Ascending aorta (tissue), 2 donors: ENCODE measurements around the gene RPA1. TPM values are rescaled to one million over a fixed set of nuclear protein-coding genes. Genes with fewer than 3 reads are reported as not detected.
A peak's percentile ranks its signal among the peaks of the same experiment; 100 is the strongest.

Experiments
- DNase-seq, 2 donors: peaks; one replicate each; pipeline ENCODE4 v3.0.0-alpha.2; 2019; ENCODE audit warnings: low spot score in 2 of 2
- H3K27ac ChIP-seq, 2 donors: fragments of 200-600 bp; sonication (generic); one replicate each; pipeline ENCODE4 v1.5.1; 2016 to 2017; ENCODE audit warnings: mild to moderate bottlenecking in 1 of 2
- H3K27me3 ChIP-seq: fragments of 200-600 bp; sonication (generic); one replicate; pipeline ENCODE4 v1.5.1; 2017
- H3K36me3 ChIP-seq, 2 donors: fragments of 200-600 bp; sonication (generic); one replicate each; pipeline ENCODE4 v1.5.1; 2016
- H3K4me1 ChIP-seq, 2 donors: fragments of 200-600 bp; sonication (generic); one replicate each; pipeline ENCODE4 v1.5.1; 2016 to 2017; ENCODE audit warnings: mild to moderate bottlenecking in 1 of 2
- H3K4me3 ChIP-seq, 2 donors: fragments of 200-600 bp; sonication (generic); one replicate each; pipeline ENCODE4 v1.5.1; 2016 to 2017; ENCODE audit warnings: mild to moderate bottlenecking in 1 of 2
- H3K9me3 ChIP-seq, 2 donors: fragments of 200-600 bp; sonication (generic); one replicate each; pipeline ENCODE4 v1.5.1; 2016
- intact Hi-C: fragments of 100-400 bp; cut with DNase I; formaldehyde crosslinking; loops from one replicate; pipeline ENCODE4 v1.15.1; 2023
- total RNA-seq: library from RNA; depleted of rRNA; stranded (reverse); fragments of >200 nt; gene quantifications from one replicate; pipeline ENCODE4 v1.1.0, GENCODE V29; 2016
- TF ChIP-seq, protein P1 (sequence below), 3 experiments: fragments of 200-600 bp in 2 of 3; fragments of 450-650 bp in 1 of 3; sonication (generic) in 2 of 3; IDR thresholded peaks; one replicate each; pipeline ENCODE4 v1.5.1; 2016 to 2019; ENCODE audit warnings: antibody characterized with exemption in 3 of 3, mild to moderate bottlenecking in 1 of 3, moderate library complexity in 1 of 3

RPA1 gene
- total RNA-seq, 1 donor from 2014 or later = 34.0 TPM

DNA sequence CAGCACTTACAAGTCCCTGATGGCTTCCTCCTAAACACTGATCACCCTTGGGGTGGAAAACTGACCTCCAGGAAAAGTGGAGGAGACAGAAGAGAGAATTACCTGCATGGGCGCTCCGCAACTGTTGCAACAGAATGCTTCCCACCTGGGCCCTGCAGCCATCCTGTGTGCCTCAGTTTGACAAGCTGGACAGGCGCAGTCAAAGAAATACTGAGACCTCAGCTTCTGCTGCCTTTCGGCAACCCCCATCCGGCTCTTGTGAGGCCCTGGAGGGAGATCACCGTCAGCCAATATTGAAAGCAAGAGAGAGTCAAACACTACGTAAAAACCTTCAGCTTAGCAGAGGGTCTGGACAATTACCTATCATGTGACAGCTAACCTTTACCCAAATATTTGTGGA, 43.1 kb upstream of the RPA1 start:
- H3K27me3 ChIP-seq = no peaks in the 10 kb centered on the region
- no peaks in the 10 kb centered on the region for H3K36me3 ChIP-seq
- H3K4me3 ChIP-seq = no peak overlapping the region
- peak overlapping the region; percentile 87 to 93 for H3K27ac ChIP-seq
- TF ChIP-seq, protein P1, sequence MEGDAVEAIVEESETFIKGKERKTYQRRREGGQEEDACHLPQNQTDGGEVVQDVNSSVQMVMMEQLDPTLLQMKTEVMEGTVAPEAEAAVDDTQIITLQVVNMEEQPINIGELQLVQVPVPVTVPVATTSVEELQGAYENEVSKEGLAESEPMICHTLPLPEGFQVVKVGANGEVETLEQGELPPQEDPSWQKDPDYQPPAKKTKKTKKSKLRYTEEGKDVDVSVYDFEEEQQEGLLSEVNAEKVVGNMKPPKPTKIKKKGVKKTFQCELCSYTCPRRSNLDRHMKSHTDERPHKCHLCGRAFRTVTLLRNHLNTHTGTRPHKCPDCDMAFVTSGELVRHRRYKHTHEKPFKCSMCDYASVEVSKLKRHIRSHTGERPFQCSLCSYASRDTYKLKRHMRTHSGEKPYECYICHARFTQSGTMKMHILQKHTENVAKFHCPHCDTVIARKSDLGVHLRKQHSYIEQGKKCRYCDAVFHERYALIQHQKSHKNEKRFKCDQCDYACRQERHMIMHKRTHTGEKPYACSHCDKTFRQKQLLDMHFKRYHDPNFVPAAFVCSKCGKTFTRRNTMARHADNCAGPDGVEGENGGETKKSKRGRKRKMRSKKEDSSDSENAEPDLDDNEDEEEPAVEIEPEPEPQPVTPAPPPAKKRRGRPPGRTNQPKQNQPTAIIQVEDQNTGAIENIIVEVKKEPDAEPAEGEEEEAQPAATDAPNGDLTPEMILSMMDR (IDR thresholded peaks at IDR 0.05) = no peak
- no peaks in the 10 kb centered on the region for H3K9me3 ChIP-seq
- intact Hi-C loops = loop anchor here (10.0 kb wide), 1 partner anchor 212 kb away; no protein-coding TSS in a partner anchor
- DNase-seq = no peak
- peaks cover 4 to 34% of the 10 kb centered on the region in 2 donors for H3K4me1 ChIP-seq

GRCh38 chr17:1787301-1787902, 42.4 kb upstream of the RPA1 start:
- H3K27me3 ChIP-seq = no peaks in the 10 kb centered on the region
- no peaks in the 10 kb centered on the region for H3K36me3 ChIP-seq
- TF ChIP-seq, protein P1 (IDR thresholded peaks at IDR 0.05) = no peak
- H3K4me1 ChIP-seq = peaks cover 4 to 28% of the 10 kb centered on the region in 2 donors
- intact Hi-C loops = loop anchor here (10.0 kb wide), 1 partner anchor 213 kb away; no protein-coding TSS in a partner anchor
- peak overlapping the region; percentile 87 to 93 for H3K27ac ChIP-seq
- H3K4me3 ChIP-seq = no peak overlapping the region
- H3K9me3 ChIP-seq = no peaks in the 10 kb centered on the region
- peak; percentile 70 to 93 for DNase-seq

DNA sequence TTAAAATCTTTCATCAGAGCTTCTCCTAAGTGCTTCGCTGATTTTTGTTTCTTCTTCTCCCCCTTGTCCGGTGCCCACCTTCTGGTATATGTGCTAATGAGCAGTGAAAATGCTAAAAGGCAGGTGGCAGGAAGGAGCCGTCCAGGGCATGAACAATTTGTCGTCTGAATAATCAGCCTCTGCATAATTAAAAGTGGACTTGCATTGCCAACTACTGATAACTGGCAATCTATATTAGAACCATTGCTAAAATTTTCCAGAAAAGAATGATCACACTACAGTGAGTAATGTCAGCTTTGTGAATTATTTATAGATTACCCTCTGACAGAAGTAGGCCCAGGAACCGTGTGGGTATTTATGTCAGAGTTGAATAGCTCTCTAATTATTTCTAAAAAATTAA, 39.9 kb upstream of the RPA1 start:
- intact Hi-C loops = loop anchor here (10.0 kb wide), 1 partner anchor 215 kb away; no protein-coding TSS in a partner anchor
- Histone ChIP-seq H3K27me3 (no peaks in the 10 kb centered on the region), H3K36me3 (no peaks in the 10 kb centered on the region), H3K27ac (peak overlapping the region in 1 of 2 donors; percentile 26), H3K9me3 (no peaks in the 10 kb centered on the region), H3K4me1 (peaks cover 4 to 19% of the 10 kb centered on the region in 2 donors), H3K4me3 (no peak overlapping the region)
- TF ChIP-seq, protein P1 (IDR thresholded peaks at IDR 0.05) = no peak
- DNase-seq = no peak

- no peak overlapping the region for H3K27ac ChIP-seq
- H3K36me3 ChIP-seq = no peaks in the 10 kb centered on the region
- intact Hi-C loops = no loop called here
- no peak overlapping the region for H3K4me3 ChIP-seq
- H3K27me3 ChIP-seq = no peaks in the 10 kb centered on the region
- H3K4me1 ChIP-seq = peaks cover 0 to 3% of the 10 kb centered on the region in 2 donors
- TF ChIP-seq, protein P1 (IDR thresholded peaks at IDR 0.05) = no peak
- H3K9me3 ChIP-seq = no peaks in the 10 kb centered on the region
- DNase-seq = no peak
Measured at GRCh38 chr17:1792495-1793446, 37.0 kb upstream of the RPA1 start.

DNA sequence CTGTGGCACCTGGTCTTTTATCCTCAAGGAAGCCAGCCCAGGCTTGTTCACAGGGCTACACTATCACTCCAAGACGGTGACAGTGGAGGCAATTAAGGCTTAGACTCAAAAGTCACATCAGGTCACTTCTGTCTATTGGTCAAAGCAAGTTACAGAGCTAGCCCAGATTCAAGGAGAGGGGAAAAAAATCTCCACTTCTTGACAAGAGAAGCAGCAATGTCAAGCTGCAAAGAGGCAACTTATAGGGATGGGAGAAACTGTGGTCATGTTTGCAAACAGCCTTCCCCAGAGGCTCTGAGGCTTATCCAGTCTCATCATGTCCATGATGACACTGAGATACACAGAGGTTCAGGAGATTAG, 36.4 kb upstream of the RPA1 start:
- H3K27ac ChIP-seq = no peak overlapping the region
- TF ChIP-seq, protein P1 (IDR thresholded peaks at IDR 0.05) = no peak
- no peaks in the 10 kb centered on the region for H3K27me3 ChIP-seq
- intact Hi-C loops = no loop called here
- H3K36me3 ChIP-seq = no peaks in the 10 kb centered on the region
- no peaks in the 10 kb centered on the region for H3K9me3 ChIP-seq
- no peak for DNase-seq
- no peak overlapping the region for H3K4me3 ChIP-seq
- no peaks in the 10 kb centered on the region for H3K4me1 ChIP-seq
